GM12873 (cell line): ENCODE measurements around the gene CAPN15.

Source experiments
- CTCF ChIP-seq: IDR thresholded peaks from 2 replicates; pipeline ENCODE4 v1.5.1; 2012; ENCODE audit warnings: low read depth, mild to moderate bottlenecking, moderate library complexity, low read length, control low read depth; ENCODE audit not compliant: insufficient read depth; ENCODE audit errors: missing control alignments

CAPN15 gene

GRCh38 chr16:583815-584591 lies 56.5 kb downstream of the CAPN15 start:
- TF ChIP-seq CTCF = no peak

- TF ChIP-seq CTCF = peak; percentile 5
Observed at GRCh38 chr16:585351-585750, 57.8 kb downstream of the CAPN15 start.

GRCh38 chr16:586047-586644 lies 58.6 kb downstream of the CAPN15 start:
- TF ChIP-seq CTCF = no peak

- no peak for TF ChIP-seq CTCF
Observed at GRCh38 chr16:586645-587590, 59.4 kb downstream of the CAPN15 start.

GRCh38 chr16:588639-588888 lies 61.1 kb downstream of the CAPN15 start:
- no peak for TF ChIP-seq CTCF

- no peak for TF ChIP-seq CTCF
Observed at GRCh38 chr16:588889-589657, 61.6 kb downstream of the CAPN15 start.
